Stimulated activated CD8-positive, alpha-beta memory T cell treated with anti-CD3 and anti-CD28 coated beads, Interleukin-12 subunit alpha, Interleukin-12 subunit beta, amount 100 ng/mL, for 24 hours (primary cell): ENCODE measurements around the gene OLFM3.

Experiments used
- DNase-seq: peaks from one replicate; pipeline ENCODE4 v3.0.0-alpha.2; 2020; ENCODE audit errors: extremely low read depth

Gene OLFM3

GRCh38 chr1:101943237-101943636, 53.5 kb downstream of the OLFM3 start:
- no peak for DNase-seq

- no peak for DNase-seq
Observed at GRCh38 chr1:101942516-101943193, 54.1 kb downstream of the OLFM3 start.

GRCh38 chr1:101938681-101939080, 58.0 kb downstream of the OLFM3 start:
- no peak for DNase-seq

- DNase-seq = no peak
Observed at GRCh38 chr1:101929343-101929742, 67.4 kb downstream of the OLFM3 start.

GRCh38 chr1:101928829-101929228, 67.9 kb downstream of the OLFM3 start:
- no peak for DNase-seq

- no peak for DNase-seq
Observed at GRCh38 chr1:101924700-101925099, 72.0 kb downstream of the OLFM3 start.

GRCh38 chr1:101920577-101920976, 76.1 kb downstream of the OLFM3 start:
- no peak for DNase-seq

- DNase-seq = no peak
Observed at GRCh38 chr1:101918277-101918676, 78.4 kb downstream of the OLFM3 start.

GRCh38 chr1:101915597-101915996, 81.1 kb downstream of the OLFM3 start:
- no peak for DNase-seq

GRCh38 chr1:101914473-101915242, 82.1 kb downstream of the OLFM3 start:
- no peak for DNase-seq

- DNase-seq = no peak
Observed at GRCh38 chr1:101911894-101912293, 84.8 kb downstream of the OLFM3 start.

- DNase-seq = no peak
Observed at GRCh38 chr1:101908980-101909379, 87.7 kb downstream of the OLFM3 start.

- DNase-seq = no peak
Observed at GRCh38 chr1:101907264-101907663, 89.5 kb downstream of the OLFM3 start.

GRCh38 chr1:101905283-101905835, 91.4 kb downstream of the OLFM3 start:
- no peak for DNase-seq

- no peak for DNase-seq
Observed at GRCh38 chr1:101902199-101902598, 94.5 kb downstream of the OLFM3 start.

GRCh38 chr1:101898137-101898536, 98.6 kb downstream of the OLFM3 start:
- DNase-seq = no peak

- no peak for DNase-seq
Observed at GRCh38 chr1:101884621-101885020, 112.1 kb downstream of the OLFM3 start.

GRCh38 chr1:101875891-101876290, 120.8 kb downstream of the OLFM3 start:
- no peak for DNase-seq

- DNase-seq = no peak
Observed at GRCh38 chr1:101873672-101874071, 123.1 kb downstream of the OLFM3 start.

- no peak for DNase-seq
Observed at GRCh38 chr1:101859941-101860340, 136.8 kb downstream of the OLFM3 start.

- DNase-seq = no peak
Observed at GRCh38 chr1:101854271-101854670, 142.5 kb downstream of the OLFM3 start.

- no peak for DNase-seq
Observed at GRCh38 chr1:101852936-101853335, 143.8 kb downstream of the OLFM3 start.

GRCh38 chr1:101849356-101849755, 147.4 kb downstream of the OLFM3 start:
- no peak for DNase-seq
